B cell (primary cell): ENCODE results near the gene FHL1.

ENCODE experiments used
- EZH2 ChIP-seq: IDR thresholded peaks from 2 replicates; pipeline ENCODE4 v1.6.1; 2012; ENCODE audit warnings: borderline replicate concordance, low read depth, mild to moderate bottlenecking, moderate library complexity, low read length; ENCODE audit not compliant: insufficient read depth, poor library complexity, severe bottlenecking
- TF ChIP-seq, protein P1 (sequence below): fragments of 200-600 bp; IDR thresholded peaks from one replicate; pipeline ENCODE4 v1.8.0; 2022; ENCODE audit warnings: antibody characterized with exemption, mild to moderate bottlenecking

DNA sequence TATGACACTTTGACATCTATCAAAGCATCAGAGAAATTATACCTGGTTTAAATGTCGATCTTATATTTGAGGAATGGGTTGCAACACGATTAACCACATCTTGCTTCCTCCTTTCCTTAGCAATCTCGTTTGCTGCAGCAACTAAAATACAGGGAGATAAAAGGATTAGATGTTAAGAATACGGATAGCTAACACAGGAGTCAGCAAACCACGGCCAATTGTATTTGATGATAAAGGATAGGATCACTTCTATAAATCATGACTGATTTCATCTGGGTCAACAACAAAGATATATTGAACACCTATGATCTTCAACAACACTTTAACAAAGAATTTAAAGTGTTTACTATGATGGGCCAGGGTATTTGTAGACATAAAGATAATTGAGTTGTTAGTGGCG, 98.9 kb downstream of the FHL1 start:
- TF ChIP-seq, protein P1, sequence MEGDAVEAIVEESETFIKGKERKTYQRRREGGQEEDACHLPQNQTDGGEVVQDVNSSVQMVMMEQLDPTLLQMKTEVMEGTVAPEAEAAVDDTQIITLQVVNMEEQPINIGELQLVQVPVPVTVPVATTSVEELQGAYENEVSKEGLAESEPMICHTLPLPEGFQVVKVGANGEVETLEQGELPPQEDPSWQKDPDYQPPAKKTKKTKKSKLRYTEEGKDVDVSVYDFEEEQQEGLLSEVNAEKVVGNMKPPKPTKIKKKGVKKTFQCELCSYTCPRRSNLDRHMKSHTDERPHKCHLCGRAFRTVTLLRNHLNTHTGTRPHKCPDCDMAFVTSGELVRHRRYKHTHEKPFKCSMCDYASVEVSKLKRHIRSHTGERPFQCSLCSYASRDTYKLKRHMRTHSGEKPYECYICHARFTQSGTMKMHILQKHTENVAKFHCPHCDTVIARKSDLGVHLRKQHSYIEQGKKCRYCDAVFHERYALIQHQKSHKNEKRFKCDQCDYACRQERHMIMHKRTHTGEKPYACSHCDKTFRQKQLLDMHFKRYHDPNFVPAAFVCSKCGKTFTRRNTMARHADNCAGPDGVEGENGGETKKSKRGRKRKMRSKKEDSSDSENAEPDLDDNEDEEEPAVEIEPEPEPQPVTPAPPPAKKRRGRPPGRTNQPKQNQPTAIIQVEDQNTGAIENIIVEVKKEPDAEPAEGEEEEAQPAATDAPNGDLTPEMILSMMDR, result no peak
- TF ChIP-seq EZH2, result no peak
